NB4 (cell line): ENCODE data around the gene GALNT17.

Experiments used
- POLR2A ChIP-seq: IDR thresholded peaks from 2 replicates; pipeline ENCODE4 v1.6.1; 2011; ENCODE audit warnings: mild to moderate bottlenecking; ENCODE audit not compliant: insufficient read length; ENCODE audit errors: extremely low read depth
- TF ChIP-seq, protein P1 (sequence below): IDR thresholded peaks from one replicate; pipeline ENCODE4 v1.5.1; 2012; ENCODE audit warnings: low read depth, low read length

DNA sequence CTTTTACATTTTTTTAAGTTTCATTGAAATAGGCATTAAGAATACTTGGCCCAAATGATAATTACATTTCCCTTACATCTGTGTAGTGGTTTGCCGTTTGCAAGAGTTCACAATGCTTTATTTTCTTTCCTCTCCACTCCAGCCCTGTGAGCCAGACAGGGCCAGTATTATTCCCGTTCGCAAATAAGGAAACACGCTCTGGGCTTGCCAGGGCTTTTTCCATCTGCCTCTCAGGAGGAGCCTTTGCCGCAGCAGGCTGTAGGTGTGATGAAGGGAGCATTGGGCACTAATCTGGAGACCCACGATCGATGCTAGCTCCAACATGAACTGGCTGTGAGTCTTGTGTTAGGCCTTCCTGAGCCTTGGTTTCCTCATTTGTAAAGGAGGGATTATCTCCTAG lies 154.4 kb downstream of the GALNT17 start:
- TF ChIP-seq, protein P1, sequence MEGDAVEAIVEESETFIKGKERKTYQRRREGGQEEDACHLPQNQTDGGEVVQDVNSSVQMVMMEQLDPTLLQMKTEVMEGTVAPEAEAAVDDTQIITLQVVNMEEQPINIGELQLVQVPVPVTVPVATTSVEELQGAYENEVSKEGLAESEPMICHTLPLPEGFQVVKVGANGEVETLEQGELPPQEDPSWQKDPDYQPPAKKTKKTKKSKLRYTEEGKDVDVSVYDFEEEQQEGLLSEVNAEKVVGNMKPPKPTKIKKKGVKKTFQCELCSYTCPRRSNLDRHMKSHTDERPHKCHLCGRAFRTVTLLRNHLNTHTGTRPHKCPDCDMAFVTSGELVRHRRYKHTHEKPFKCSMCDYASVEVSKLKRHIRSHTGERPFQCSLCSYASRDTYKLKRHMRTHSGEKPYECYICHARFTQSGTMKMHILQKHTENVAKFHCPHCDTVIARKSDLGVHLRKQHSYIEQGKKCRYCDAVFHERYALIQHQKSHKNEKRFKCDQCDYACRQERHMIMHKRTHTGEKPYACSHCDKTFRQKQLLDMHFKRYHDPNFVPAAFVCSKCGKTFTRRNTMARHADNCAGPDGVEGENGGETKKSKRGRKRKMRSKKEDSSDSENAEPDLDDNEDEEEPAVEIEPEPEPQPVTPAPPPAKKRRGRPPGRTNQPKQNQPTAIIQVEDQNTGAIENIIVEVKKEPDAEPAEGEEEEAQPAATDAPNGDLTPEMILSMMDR: no peak
- TF ChIP-seq POLR2A: no peak
